Fibroblast of lung (primary cell): ENCODE results near the gene TNIK.

Experiments
- CTCF ChIP-seq, 2 donors: IDR thresholded peaks in 1 of 2; conservative IDR thresholded peaks in 1 of 2; 1 replicate in 1 of 2; 2 replicates in 1 of 2; pipeline ENCODE4 v1.5.1; 2011 to 2012; ENCODE audit warnings: low read length in 2 of 2, control low read depth in 1 of 2, inconsistent platforms in 1 of 2, low read depth in 1 of 2, mild to moderate bottlenecking in 1 of 2
- EZH2 ChIP-seq: IDR thresholded peaks from 2 replicates; pipeline ENCODE4 v1.5.1; 2012; ENCODE audit warnings: low read length, control low read depth, mild to moderate bottlenecking; ENCODE audit errors: missing control alignments

- TF ChIP-seq EZH2 (no peak), CTCF (conservative IDR thresholded peaks at IDR 0.05 in 1 of 2, IDR thresholded peaks at IDR 0.05 in 1 of 2; ENCODE audit: low read depth in 1 of 2, low read length in 2 of 2) (no peak)
These were observed 61.9 kb downstream of the TNIK start for GRCh38 chr3:171398343-171398742.
